ENCODE results near the gene DGKI.

DGKI gene

GRCh38 chr7:137519181-137519691 is 327.5 kb downstream of the DGKI start:
- DNase-seq: peak; percentile 75

GRCh38 chr7:137513091-137513490 is 333.7 kb downstream of the DGKI start:
- peak; percentile 0 for DNase-seq

GRCh38 chr7:137507096-137507495 is 339.7 kb downstream of the DGKI start:
- DNase-seq: no peak

- no peak for DNase-seq
These were observed 340.7 kb downstream of the DGKI start for GRCh38 chr7:137506031-137506430.

GRCh38 chr7:137501562-137501961 is 345.2 kb downstream of the DGKI start:
- no peak for DNase-seq

- no peak for DNase-seq
These were observed 353.9 kb downstream of the DGKI start for GRCh38 chr7:137492889-137493288.

GRCh38 chr7:137489880-137490279 is 356.9 kb downstream of the DGKI start:
- no peak for DNase-seq

GRCh38 chr7:137488038-137488437 is 358.7 kb downstream of the DGKI start:
- no peak for DNase-seq

GRCh38 chr7:137485818-137486217 is 361.0 kb downstream of the DGKI start:
- no peak for DNase-seq

GRCh38 chr7:137484326-137484725 is 362.4 kb downstream of the DGKI start:
- no peak for DNase-seq

GRCh38 chr7:137482466-137482865 is 364.3 kb downstream of the DGKI start:
- no peak for DNase-seq

- no peak for DNase-seq
These were observed 365.9 kb downstream of the DGKI start for GRCh38 chr7:137480824-137481365.

- DNase-seq: no peak
These were observed 366.4 kb downstream of the DGKI start for GRCh38 chr7:137480401-137480800.

- no peak for DNase-seq
These were observed 369.8 kb downstream of the DGKI start for GRCh38 chr7:137476937-137477336.

GRCh38 chr7:137475966-137476365 is 370.8 kb downstream of the DGKI start:
- DNase-seq: no peak

- DNase-seq: no peak
These were observed 372.2 kb downstream of the DGKI start for GRCh38 chr7:137474540-137475026.

GRCh38 chr7:137471128-137471527 is 375.6 kb downstream of the DGKI start:
- DNase-seq: no peak

GRCh38 chr7:137469858-137470257 is 376.9 kb downstream of the DGKI start:
- no peak for DNase-seq

GRCh38 chr7:137469191-137469811 is 377.5 kb downstream of the DGKI start:
- DNase-seq: no peak

- DNase-seq: no peak
These were observed 383.9 kb downstream of the DGKI start for GRCh38 chr7:137462847-137463246.

GRCh38 chr7:137462074-137462715 is 384.6 kb downstream of the DGKI start:
- no peak for DNase-seq

- no peak for DNase-seq
These were observed 388.4 kb downstream of the DGKI start for GRCh38 chr7:137458399-137458798.

GRCh38 chr7:137454767-137455166 is 392.0 kb downstream of the DGKI start:
- DNase-seq: peak; percentile 6

GRCh38 chr7:137454246-137454724 is 392.5 kb downstream of the DGKI start:
- peak; percentile 62 for DNase-seq
